Small intestine (tissue), 7 donors: Measurements from ENCODE around the gene HSPA6. TPM values are rescaled to one million over a fixed set of nuclear protein-coding genes. Genes with fewer than 3 reads are reported as not detected.
"Not testable (repeated sequence)": the region's sequence is repeated elsewhere in the genome, so short reads cannot be mapped to it uniquely, and the experiment has no call there.

Source experiments
- DNase-seq, 2 donors: peaks; one replicate each; pipeline versions ENCODE4 v3.0.0 to v3.0.0-alpha.2; 2013
- FAIRE-seq: peaks from 2 replicates; lab custom pipeline; 2012; peaks lifted over from hg19 to GRCh38; lab: Jason Lieb, UNC
- H3K27ac ChIP-seq, 3 donors: one replicate each; pipeline ENCODE4 v1.5.1; 2013; ENCODE audit warnings: low read length in 2 of 3, mild to moderate bottlenecking in 2 of 3, control low read depth in 1 of 3, inconsistent platforms in 1 of 3, low read depth in 1 of 3, moderate library complexity in 1 of 3
- H3K27me3 ChIP-seq, 3 donors: one replicate each; pipeline ENCODE4 v1.6.1; 2013; ENCODE audit warnings: low read length in 3 of 3, inconsistent platforms in 1 of 3; ENCODE audit not compliant: control insufficient read depth in 3 of 3, insufficient read depth in 3 of 3
- H3K36me3 ChIP-seq, 3 donors: one replicate each; pipeline ENCODE4 v1.6.1; 2013; ENCODE audit warnings: low read length in 3 of 3, inconsistent platforms in 1 of 3, low read depth in 1 of 3, mild to moderate bottlenecking in 1 of 3, moderate library complexity in 1 of 3; ENCODE audit not compliant: control insufficient read depth in 3 of 3, insufficient read depth in 2 of 3
- H3K4me1 ChIP-seq, 3 donors: one replicate each; pipeline ENCODE4 v1.6.1; 2013; ENCODE audit warnings: low read length in 2 of 3, inconsistent platforms in 1 of 3, low read depth in 1 of 3, mild to moderate bottlenecking in 1 of 3, moderate library complexity in 1 of 3; ENCODE audit not compliant: control insufficient read depth in 3 of 3, insufficient read depth in 2 of 3
- H3K4me3 ChIP-seq, 3 donors: one replicate each; pipeline ENCODE4 v1.5.1; 2013; ENCODE audit warnings: low read length in 3 of 3, control low read depth in 1 of 3, inconsistent platforms in 1 of 3, low read depth in 1 of 3, mild to moderate bottlenecking in 1 of 3, moderate library complexity in 1 of 3
- H3K9me3 ChIP-seq, 2 donors: one replicate each; pipeline ENCODE4 v1.6.1; 2013; ENCODE audit warnings: low read depth in 1 of 2, low read length in 1 of 2; ENCODE audit not compliant: control insufficient read depth in 2 of 2, insufficient read depth in 1 of 2
- WGBS, 3 donors: extraction: QIAGEN DNeasy Blood & Tissue Kit; methylation state at CpG; one replicate each; pipeline ENCODE4 v1.1.7; 2013; 5-methylcytosine and 5-hydroxymethylcytosine counted together
- polyA plus RNA-seq, 4 donors: library from polyadenylated mRNA; stranded (reverse) in 3 of 4; unstranded in 1 of 4; fragments of 200-250 nt in 3 of 4; fragments of 120-200 nt in 1 of 4; gene quantifications; one replicate each; pipeline versions ENCODE4 v1.2.1 to v1.2.3, GENCODE V29; 2013
- donor health status: healthy with polysubstance abuse.
- donor health status: control.
- donor health status: control.
- donor health status: Bipolar disorder and iron deficiency.
- donor health status: healthy.

HSPA6 gene
- polyA plus RNA-seq, 4 donors: 0.22 to 1.6 (median 0.72) TPM

DNA sequence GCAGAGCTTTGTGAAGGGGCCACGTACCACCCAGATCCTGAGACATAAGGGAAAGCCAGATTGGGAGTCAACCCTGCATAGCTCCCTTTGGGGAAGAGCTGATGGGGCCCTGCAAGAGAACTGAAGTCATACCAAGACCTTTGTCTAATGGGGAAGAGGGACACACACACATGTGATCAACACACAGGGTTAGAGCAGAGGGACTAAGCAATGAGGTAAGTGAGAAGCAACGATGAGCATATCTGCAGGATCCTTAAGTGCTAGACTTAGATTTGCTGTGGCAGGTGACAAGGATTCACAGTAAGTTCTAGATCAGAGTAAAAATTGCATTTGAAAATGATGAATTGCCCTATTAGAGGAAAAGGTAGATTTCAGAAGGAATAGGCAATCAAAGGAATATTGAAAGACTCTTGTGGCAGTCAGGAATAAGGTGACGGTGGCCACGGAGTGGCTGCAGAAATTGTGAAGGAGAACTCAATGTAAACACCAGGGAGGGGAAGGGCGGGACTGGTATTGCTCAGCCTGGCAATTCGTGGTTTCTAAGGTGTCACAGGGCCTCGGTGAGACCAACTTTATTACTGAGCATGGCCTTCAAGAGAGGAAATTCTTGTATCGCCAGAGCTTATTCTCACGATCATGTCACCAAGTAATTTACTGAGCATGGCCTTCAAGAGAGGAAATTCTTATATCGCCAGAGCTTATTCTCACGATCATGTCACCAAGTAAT, 20.8 kb downstream of the HSPA6 start:
- not testable (repeated sequence) for H3K27ac ChIP-seq, H3K9me3 ChIP-seq, H3K4me3 ChIP-seq, H3K4me1 ChIP-seq, H3K36me3 ChIP-seq, DNase-seq, FAIRE-seq
- 48 to 56% (median 49%) methylated on average over 10 of the region's 11 CpGs for WGBS, 3 donors
- peaks cover 0 to 16% (median 0%) of the 10 kb centered on the region in 3 donors for H3K27me3 ChIP-seq

DNA sequence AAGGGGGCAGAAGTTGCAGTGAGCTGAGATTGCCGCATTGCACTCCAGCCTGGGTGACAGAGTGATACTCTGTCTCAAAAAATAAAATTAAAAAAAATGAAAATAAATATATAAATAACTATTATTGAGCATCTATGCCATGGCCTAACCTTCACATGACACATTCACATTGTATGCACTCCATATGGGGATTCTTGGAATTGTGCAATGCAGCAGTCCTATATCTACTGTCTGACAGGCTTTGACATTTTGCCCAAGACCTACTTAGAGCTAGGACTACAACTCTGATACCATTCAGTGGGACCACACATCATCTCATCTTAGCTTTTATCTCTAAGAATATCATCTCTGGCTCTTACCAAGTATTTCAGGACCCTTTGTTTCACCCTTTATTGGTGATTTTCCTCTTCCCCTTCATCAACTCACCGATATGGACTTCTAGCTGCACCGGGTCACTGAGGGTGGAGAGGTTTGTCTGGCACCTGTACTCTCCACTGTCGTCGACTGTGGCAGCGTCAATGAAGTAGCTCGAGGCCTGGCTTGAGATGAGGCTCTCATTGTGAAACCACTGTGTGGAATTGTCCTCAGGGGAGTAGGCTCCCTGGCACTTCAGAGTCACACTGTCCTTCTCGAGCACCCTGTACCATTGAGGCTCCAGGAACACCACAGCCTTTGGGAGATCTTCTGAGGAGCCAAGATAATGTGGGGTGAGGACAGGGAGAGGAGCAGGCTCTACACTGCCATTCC, 23.8 kb downstream of the HSPA6 start:
- FAIRE-seq, H3K9me3 ChIP-seq, H3K4me3 ChIP-seq, H3K36me3 ChIP-seq, H3K27ac ChIP-seq, H3K4me1 ChIP-seq, DNase-seq, H3K27me3 ChIP-seq: not testable (repeated sequence)
- WGBS, 3 donors: 86 to 90% (median 88%) methylated on average over 7 to 8 of the region's 8 CpGs

GRCh38 chr1:161548749-161549406, 24.5 kb downstream of the HSPA6 start:
- not testable (repeated sequence) for H3K4me1 ChIP-seq, FAIRE-seq, DNase-seq, H3K27me3 ChIP-seq, H3K27ac ChIP-seq, H3K9me3 ChIP-seq, H3K36me3 ChIP-seq, H3K4me3 ChIP-seq
- WGBS, 3 donors: 26 to 74% (median 69%) methylated on average over 1 of the region's 2 CpGs

GRCh38 chr1:161549652-161550051, 25.3 kb downstream of the HSPA6 start, which contains the start of gene FCGR3A:
FCGR3A (minus strand) TSS chr1:161549818; CDS start chr1:161549736, 82 bp downstream.
- DNase-seq: no peak
- FAIRE-seq: no peak
- no peak within 1 kb of the TSS for H3K4me3 ChIP-seq
- no peaks in the 10 kb centered on the region for H3K9me3 ChIP-seq
- H3K4me1 ChIP-seq: no peaks in the 10 kb centered on the region
- H3K27ac ChIP-seq: no peak within 1 kb of the TSS
- peaks cover 0 to 8% (median 0%) of the 10 kb centered on the region in 3 donors for H3K27me3 ChIP-seq
- no peaks in the 10 kb centered on the region for H3K36me3 ChIP-seq
- 29 to 88% (median 59%) methylated on average over 2 of the region's 2 CpGs for WGBS, 3 donors

GRCh38 chr1:161550942-161551341, 26.6 kb downstream of the HSPA6 start:
- H3K27me3 ChIP-seq: peaks cover 0 to 11% (median 0%) of the 10 kb centered on the region in 3 donors
- not testable (repeated sequence) for H3K4me1 ChIP-seq, FAIRE-seq, DNase-seq, H3K36me3 ChIP-seq, H3K27ac ChIP-seq, H3K9me3 ChIP-seq, H3K4me3 ChIP-seq
- WGBS, 3 donors: 77 to 90% (median 83%) methylated on average over 5 of the region's 5 CpGs

DNA sequence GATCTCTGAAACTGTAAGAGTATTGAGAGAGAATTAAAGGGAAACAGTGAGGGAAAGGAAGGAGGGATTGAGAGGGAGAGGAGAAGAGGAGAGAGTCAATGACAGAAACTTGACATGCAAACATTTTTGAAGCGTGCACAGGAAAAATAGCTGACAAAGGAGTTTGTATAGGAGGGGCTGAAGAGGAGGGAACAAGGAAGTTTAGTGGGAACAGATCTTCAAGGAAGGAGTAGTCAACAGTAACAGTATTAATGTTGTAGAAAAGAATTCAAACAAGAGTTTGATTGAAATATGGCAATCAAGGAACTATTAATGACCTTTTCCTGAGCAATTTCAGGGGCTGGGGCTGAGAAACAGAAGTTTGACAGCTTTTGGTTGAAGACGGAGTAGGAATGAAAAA, 29.3 kb downstream of the HSPA6 start:
- not testable (repeated sequence) for FAIRE-seq, DNase-seq, H3K36me3 ChIP-seq, H3K27ac ChIP-seq, H3K4me3 ChIP-seq, H3K4me1 ChIP-seq, H3K9me3 ChIP-seq
- H3K27me3 ChIP-seq: peaks cover 0 to 14% (median 0%) of the 10 kb centered on the region in 3 donors
- WGBS, 3 donors: 83 to 94% (median 86%) methylated on average over 1 of the region's 2 CpGs

GRCh38 chr1:161554340-161554739, 30.0 kb downstream of the HSPA6 start:
- H3K9me3 ChIP-seq, H3K36me3 ChIP-seq, H3K27ac ChIP-seq, FAIRE-seq, DNase-seq, H3K4me1 ChIP-seq, H3K4me3 ChIP-seq: not testable (repeated sequence)
- 89 to 94% (median 93%) methylated on average over 3 of the region's 3 CpGs for WGBS, 3 donors
- peaks cover 0 to 13% (median 0%) of the 10 kb centered on the region in 3 donors for H3K27me3 ChIP-seq

- WGBS, 3 donors: 18 to 33% (median 25%) methylated on average over 1 of the region's 1 CpG
- not testable (repeated sequence) for H3K4me3 ChIP-seq, FAIRE-seq, H3K4me1 ChIP-seq, DNase-seq, H3K9me3 ChIP-seq, H3K27me3 ChIP-seq, H3K27ac ChIP-seq, H3K36me3 ChIP-seq
Measured at GRCh38 chr1:161554815-161555417, 30.6 kb downstream of the HSPA6 start.
